Sigmoid colon (tissue), 4 donors: ENCODE results near the gene PTPRT.

Experiments used
- POLR2A ChIP-seq, 2 donors: fragments of 450-650 bp; IDR thresholded peaks; one replicate each; pipeline ENCODE4 v1.6.1; 2016; ENCODE audit warnings: antibody characterized with exemption in 2 of 2, mild to moderate bottlenecking in 2 of 2, moderate library complexity in 2 of 2
- POLR2AphosphoS5 ChIP-seq, 4 donors: sonication (generic); formaldehyde crosslinking; IDR thresholded peaks; one replicate each; pipeline ENCODE4 v1.6.1; 2017; ENCODE audit warnings: antibody characterized with exemption in 4 of 4
- TF ChIP-seq, protein P1 (sequence below), 4 experiments: fragments of 450-650 bp in 3 of 4; fragments of 200-600 bp in 1 of 4; IDR thresholded peaks; one replicate each; pipeline ENCODE4 v1.5.1; 2016 to 2019; ENCODE audit warnings: antibody characterized with exemption in 4 of 4, mild to moderate bottlenecking in 3 of 4, moderate library complexity in 2 of 4

GRCh38 chr20:43167021-43167420, 22.7 kb downstream of the PTPRT start:
- TF ChIP-seq, protein P1, sequence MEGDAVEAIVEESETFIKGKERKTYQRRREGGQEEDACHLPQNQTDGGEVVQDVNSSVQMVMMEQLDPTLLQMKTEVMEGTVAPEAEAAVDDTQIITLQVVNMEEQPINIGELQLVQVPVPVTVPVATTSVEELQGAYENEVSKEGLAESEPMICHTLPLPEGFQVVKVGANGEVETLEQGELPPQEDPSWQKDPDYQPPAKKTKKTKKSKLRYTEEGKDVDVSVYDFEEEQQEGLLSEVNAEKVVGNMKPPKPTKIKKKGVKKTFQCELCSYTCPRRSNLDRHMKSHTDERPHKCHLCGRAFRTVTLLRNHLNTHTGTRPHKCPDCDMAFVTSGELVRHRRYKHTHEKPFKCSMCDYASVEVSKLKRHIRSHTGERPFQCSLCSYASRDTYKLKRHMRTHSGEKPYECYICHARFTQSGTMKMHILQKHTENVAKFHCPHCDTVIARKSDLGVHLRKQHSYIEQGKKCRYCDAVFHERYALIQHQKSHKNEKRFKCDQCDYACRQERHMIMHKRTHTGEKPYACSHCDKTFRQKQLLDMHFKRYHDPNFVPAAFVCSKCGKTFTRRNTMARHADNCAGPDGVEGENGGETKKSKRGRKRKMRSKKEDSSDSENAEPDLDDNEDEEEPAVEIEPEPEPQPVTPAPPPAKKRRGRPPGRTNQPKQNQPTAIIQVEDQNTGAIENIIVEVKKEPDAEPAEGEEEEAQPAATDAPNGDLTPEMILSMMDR (IDR thresholded peaks at IDR 0.05) = no peak
- no peak for TF ChIP-seq POLR2A (IDR thresholded peaks at IDR 0.05)
- no peak for TF ChIP-seq POLR2AphosphoS5 (IDR thresholded peaks at IDR 0.05)
